ENCODE results near the gene PLA2R1. TPM values are rescaled to one million over a fixed set of nuclear protein-coding genes. Genes with fewer than 3 reads are reported as not detected.

Gene PLA2R1
- total RNA-seq, 1 experiment from 2014 or later = 0.39 TPM

DNA sequence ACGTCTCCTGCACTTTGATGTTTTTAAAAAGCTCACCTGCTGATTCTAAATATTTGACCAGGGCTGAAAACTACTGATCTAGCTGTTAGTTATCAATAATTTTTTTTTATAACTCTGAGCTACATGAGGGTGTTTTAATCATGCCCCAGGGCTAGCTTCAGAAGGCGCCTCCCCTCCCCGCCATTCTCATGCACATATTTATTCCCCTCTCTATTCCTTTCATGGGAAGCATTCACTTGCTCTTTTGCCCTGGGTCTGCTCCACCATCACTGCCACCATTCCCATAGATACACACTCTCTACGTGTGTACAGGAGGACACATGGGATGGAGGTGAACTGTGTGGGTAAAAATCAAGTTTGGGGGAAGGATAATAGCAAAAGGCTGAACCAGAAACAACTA, 101.0 kb downstream of the PLA2R1 start:
- Histone ChIP-seq H3K36me3 (ENCODE audit: control insufficient read depth, insufficient read depth, low read length) (no peaks in the 10 kb centered on the region), H3K9me3 (no peaks in the 10 kb centered on the region), H3K27me3 (replicated peaks; ENCODE audit: control insufficient read depth, insufficient read depth, low read length) (no peaks in the 10 kb centered on the region), H3K4me1 (no peaks in the 10 kb centered on the region), H3K4me3 (ENCODE audit: low read depth, low read length) (no peak overlapping the region)
- peaks cover 3% of the 10 kb centered on the region for H3K27me3 Mint-ChIP-seq (ENCODE audit: insufficient read depth, unreplicated experiment)
- no peaks in the 10 kb centered on the region for H3K9me3 Mint-ChIP-seq (ENCODE audit: unreplicated experiment)
- intact Hi-C loops (cut with micrococcal nuclease; ENCODE audit: unreplicated experiment) = no loop called here
- H3K4me1 Mint-ChIP-seq (ENCODE audit: low read depth, unreplicated experiment) = no peaks in the 10 kb centered on the region
- no peak overlapping the region for H3K4me3 Mint-ChIP-seq (ENCODE audit: unreplicated experiment)
- CTCF ChIA-PET = no interaction called here
- TF ChIP-seq, protein P1, sequence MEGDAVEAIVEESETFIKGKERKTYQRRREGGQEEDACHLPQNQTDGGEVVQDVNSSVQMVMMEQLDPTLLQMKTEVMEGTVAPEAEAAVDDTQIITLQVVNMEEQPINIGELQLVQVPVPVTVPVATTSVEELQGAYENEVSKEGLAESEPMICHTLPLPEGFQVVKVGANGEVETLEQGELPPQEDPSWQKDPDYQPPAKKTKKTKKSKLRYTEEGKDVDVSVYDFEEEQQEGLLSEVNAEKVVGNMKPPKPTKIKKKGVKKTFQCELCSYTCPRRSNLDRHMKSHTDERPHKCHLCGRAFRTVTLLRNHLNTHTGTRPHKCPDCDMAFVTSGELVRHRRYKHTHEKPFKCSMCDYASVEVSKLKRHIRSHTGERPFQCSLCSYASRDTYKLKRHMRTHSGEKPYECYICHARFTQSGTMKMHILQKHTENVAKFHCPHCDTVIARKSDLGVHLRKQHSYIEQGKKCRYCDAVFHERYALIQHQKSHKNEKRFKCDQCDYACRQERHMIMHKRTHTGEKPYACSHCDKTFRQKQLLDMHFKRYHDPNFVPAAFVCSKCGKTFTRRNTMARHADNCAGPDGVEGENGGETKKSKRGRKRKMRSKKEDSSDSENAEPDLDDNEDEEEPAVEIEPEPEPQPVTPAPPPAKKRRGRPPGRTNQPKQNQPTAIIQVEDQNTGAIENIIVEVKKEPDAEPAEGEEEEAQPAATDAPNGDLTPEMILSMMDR (IDR thresholded peaks at IDR 0.05; ENCODE audit: insufficient read depth in 1 of 2, low read depth in 1 of 2, low read length in 1 of 2, severe bottlenecking in 1 of 2, unreplicated experiment in 1 of 2) = no peak
- no TSS peak for BruUV-seq (replicated peaks)
- no peak overlapping the region for H3K27ac Mint-ChIP-seq (ENCODE audit: unreplicated experiment)
- no peaks in the 10 kb centered on the region for H3K36me3 Mint-ChIP-seq (ENCODE audit: insufficient read depth, unreplicated experiment)
- DNase-seq = no peak
- POLR2A ChIA-PET = no interaction called here

DNA sequence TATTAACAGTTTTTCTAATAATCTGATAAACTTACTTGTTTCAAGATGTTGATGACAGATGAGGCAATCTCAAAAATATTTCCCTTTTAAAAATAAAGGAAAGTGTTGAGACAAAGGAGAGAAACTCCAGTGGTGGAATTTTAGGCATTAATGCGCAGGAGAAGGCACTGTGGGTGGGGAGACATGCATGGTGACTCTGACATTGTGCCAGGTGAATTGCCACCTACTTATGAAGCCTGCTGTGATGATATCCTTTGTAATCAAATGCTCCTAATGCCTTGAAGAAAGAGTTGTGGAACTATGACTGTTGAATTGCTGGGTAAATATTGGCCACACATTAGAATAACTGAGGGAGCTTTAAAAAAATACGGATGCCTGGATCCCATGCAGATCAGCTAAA, 101.4 kb downstream of the PLA2R1 start:
- ChIA-PET CTCF (no interaction called here), POLR2A (no interaction called here)
- Histone ChIP-seq H3K36me3 (ENCODE audit: control insufficient read depth, insufficient read depth, low read length) (no peaks in the 10 kb centered on the region), H3K9me3 (no peaks in the 10 kb centered on the region), H3K4me1 (no peaks in the 10 kb centered on the region), H3K4me3 (ENCODE audit: low read depth, low read length) (no peak overlapping the region), H3K27me3 (replicated peaks; ENCODE audit: control insufficient read depth, insufficient read depth, low read length) (no peaks in the 10 kb centered on the region)
- no peak overlapping the region for H3K4me3 Mint-ChIP-seq (ENCODE audit: unreplicated experiment)
- no peak for DNase-seq
- H3K4me1 Mint-ChIP-seq (ENCODE audit: low read depth, unreplicated experiment) = no peaks in the 10 kb centered on the region
- H3K9me3 Mint-ChIP-seq (ENCODE audit: unreplicated experiment) = no peaks in the 10 kb centered on the region
- TF ChIP-seq, protein P1 (IDR thresholded peaks at IDR 0.05; ENCODE audit: insufficient read depth in 1 of 2, low read depth in 1 of 2, low read length in 1 of 2, severe bottlenecking in 1 of 2, unreplicated experiment in 1 of 2) = no peak
- no peaks in the 10 kb centered on the region for H3K36me3 Mint-ChIP-seq (ENCODE audit: insufficient read depth, unreplicated experiment)
- intact Hi-C loops (cut with micrococcal nuclease; ENCODE audit: unreplicated experiment) = no loop called here
- peaks cover 3% of the 10 kb centered on the region for H3K27me3 Mint-ChIP-seq (ENCODE audit: insufficient read depth, unreplicated experiment)
- no TSS peak for BruUV-seq (replicated peaks)
- H3K27ac Mint-ChIP-seq (ENCODE audit: unreplicated experiment) = no peak overlapping the region

DNA sequence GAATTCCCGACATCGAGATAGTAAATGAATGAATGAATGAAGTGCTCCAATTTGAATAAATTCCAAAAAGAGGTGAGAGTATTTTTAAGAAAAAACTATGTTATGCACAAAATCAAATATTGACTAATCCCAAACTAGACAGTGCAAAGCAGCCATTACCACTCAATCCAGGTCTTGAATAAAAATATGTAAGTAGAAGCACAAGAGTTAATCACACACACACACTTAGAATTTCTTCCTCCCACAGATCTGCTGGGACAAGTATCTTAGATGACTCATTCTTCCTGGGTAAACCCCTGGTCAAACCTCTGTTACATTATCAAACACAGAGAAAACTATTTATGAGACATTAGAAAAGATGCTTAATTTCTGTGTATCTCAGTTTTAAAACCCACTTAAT, 102.0 kb downstream of the PLA2R1 start:
- H3K27ac Mint-ChIP-seq (ENCODE audit: unreplicated experiment) = no peak overlapping the region
- no peak overlapping the region for H3K4me3 Mint-ChIP-seq (ENCODE audit: unreplicated experiment)

More for the DNA sequence above, 102.0 kb downstream of the PLA2R1 start:
- no peak for DNase-seq
- ChIA-PET POLR2A (no interaction called here), CTCF (no interaction called here)
- Histone ChIP-seq H3K4me3 (ENCODE audit: low read depth, low read length) (no peak overlapping the region), H3K9me3 (no peaks in the 10 kb centered on the region), H3K36me3 (ENCODE audit: control insufficient read depth, insufficient read depth, low read length) (no peaks in the 10 kb centered on the region), H3K27me3 (replicated peaks; ENCODE audit: control insufficient read depth, insufficient read depth, low read length) (no peaks in the 10 kb centered on the region), H3K4me1 (no peaks in the 10 kb centered on the region)
- H3K36me3 Mint-ChIP-seq (ENCODE audit: insufficient read depth, unreplicated experiment) = no peaks in the 10 kb centered on the region
- intact Hi-C loops (cut with micrococcal nuclease; ENCODE audit: unreplicated experiment) = no loop called here
- peaks cover 3% of the 10 kb centered on the region for H3K27me3 Mint-ChIP-seq (ENCODE audit: insufficient read depth, unreplicated experiment)
- BruUV-seq (replicated peaks) = no TSS peak
- TF ChIP-seq, protein P1 (IDR thresholded peaks at IDR 0.05; ENCODE audit: insufficient read depth in 1 of 2, low read depth in 1 of 2, low read length in 1 of 2, severe bottlenecking in 1 of 2, unreplicated experiment in 1 of 2) = no peak
- no peaks in the 10 kb centered on the region for H3K4me1 Mint-ChIP-seq (ENCODE audit: low read depth, unreplicated experiment)
- no peaks in the 10 kb centered on the region for H3K9me3 Mint-ChIP-seq (ENCODE audit: unreplicated experiment)

Data from Caco-2 (cell line).